Measurements from ENCODE around the gene MTHFSD.

The MTHFSD gene

GRCh38 chr16:86567701-86568581 is 12.9 kb upstream of the MTHFSD start:
- Mint-ChIP-seq H3K27me3 (ENCODE audit: low read depth) (peaks cover 69% of the 10 kb centered on the region), H3K36me3 (ENCODE audit: low read depth) (peaks cover 1% of the 10 kb centered on the region), H3K27ac (peak overlapping the region; percentile 26), H3K4me3 (no peak overlapping the region), H3K4me1 (ENCODE audit: low read depth) (peaks cover 7% of the 10 kb centered on the region), H3K9me3 (no peaks in the 10 kb centered on the region)

GRCh38 chr16:86566966-86567700 is 12.1 kb upstream of the MTHFSD start:
- Mint-ChIP-seq H3K27ac (peak overlapping the region; percentile 26), H3K36me3 (ENCODE audit: low read depth) (peaks cover 1% of the 10 kb centered on the region), H3K9me3 (no peaks in the 10 kb centered on the region), H3K4me3 (no peak overlapping the region), H3K27me3 (ENCODE audit: low read depth) (peaks cover 70% of the 10 kb centered on the region), H3K4me1 (ENCODE audit: low read depth) (peaks cover 7% of the 10 kb centered on the region)

GRCh38 chr16:86566601-86566965 is 11.5 kb upstream of the MTHFSD start, which contains the start of gene FOXC2:
Gene FOXC2, plus strand, starts transcription at chr16:86566829. Its CDS starts 507 bp downstream, at chr16:86567336.
- Mint-ChIP-seq H3K27ac (peak within 1 kb of the TSS; percentile 26), H3K4me1 (ENCODE audit: low read depth) (peaks cover 7% of the 10 kb centered on the region), H3K36me3 (ENCODE audit: low read depth) (peaks cover 1% of the 10 kb centered on the region), H3K4me3 (no peak within 1 kb of the TSS), H3K27me3 (ENCODE audit: low read depth) (peaks cover 70% of the 10 kb centered on the region), H3K9me3 (no peaks in the 10 kb centered on the region)

GRCh38 chr16:86565644-86566511 is 10.8 kb upstream of the MTHFSD start:
- Mint-ChIP-seq H3K36me3 (ENCODE audit: low read depth) (peaks cover 1% of the 10 kb centered on the region), H3K4me3 (no peak overlapping the region), H3K9me3 (no peaks in the 10 kb centered on the region), H3K27ac (no peak overlapping the region), H3K4me1 (ENCODE audit: low read depth) (peaks cover 7% of the 10 kb centered on the region), H3K27me3 (ENCODE audit: low read depth) (peaks cover 65% of the 10 kb centered on the region)

GRCh38 chr16:86565181-86565631 is 10.2 kb upstream of the MTHFSD start:
- no peak overlapping the region for H3K4me3 Mint-ChIP-seq
- peaks cover 59% of the 10 kb centered on the region for H3K27me3 Mint-ChIP-seq (ENCODE audit: low read depth)

GRCh38 chr16:86563469-86564345 is 8.7 kb upstream of the MTHFSD start:
- peaks cover 1% of the 10 kb centered on the region for H3K36me3 Mint-ChIP-seq (ENCODE audit: low read depth)
- H3K4me3 Mint-ChIP-seq, result peak overlapping the region; percentile 43
- peaks cover 45% of the 10 kb centered on the region for H3K27me3 Mint-ChIP-seq (ENCODE audit: low read depth)

More at GRCh38 chr16:86565181-86565631, 10.2 kb upstream of the MTHFSD start:
- Mint-ChIP-seq H3K36me3 (ENCODE audit: low read depth) (peaks cover 1% of the 10 kb centered on the region), H3K27ac (no peak overlapping the region), H3K4me1 (ENCODE audit: low read depth) (peaks cover 7% of the 10 kb centered on the region), H3K9me3 (no peaks in the 10 kb centered on the region)

GRCh38 chr16:86562356-86562755 is 7.3 kb upstream of the MTHFSD start:
- Mint-ChIP-seq H3K4me1 (ENCODE audit: low read depth) (peaks cover 7% of the 10 kb centered on the region), H3K36me3 (ENCODE audit: low read depth) (peaks cover 1% of the 10 kb centered on the region), H3K4me3 (no peak overlapping the region), H3K9me3 (no peaks in the 10 kb centered on the region), H3K27me3 (ENCODE audit: low read depth) (peaks cover 39% of the 10 kb centered on the region), H3K27ac (no peak overlapping the region)

More at GRCh38 chr16:86563469-86564345, 8.7 kb upstream of the MTHFSD start:
- Mint-ChIP-seq H3K9me3 (no peaks in the 10 kb centered on the region), H3K4me1 (ENCODE audit: low read depth) (peaks cover 7% of the 10 kb centered on the region), H3K27ac (peak overlapping the region; percentile 74)

GRCh38 chr16:86559802-86560305 is 4.8 kb upstream of the MTHFSD start:
- Mint-ChIP-seq H3K9me3 (no peaks in the 10 kb centered on the region), H3K4me3 (no peak overlapping the region), H3K4me1 (ENCODE audit: low read depth) (peaks cover 11% of the 10 kb centered on the region), H3K36me3 (ENCODE audit: low read depth) (peaks cover 1% of the 10 kb centered on the region), H3K27ac (no peak overlapping the region), H3K27me3 (ENCODE audit: low read depth) (peaks cover 20% of the 10 kb centered on the region)

GRCh38 chr16:86558355-86559193 is 3.5 kb upstream of the MTHFSD start:
- Mint-ChIP-seq H3K27ac (no peak overlapping the region), H3K4me1 (ENCODE audit: low read depth) (peaks cover 14% of the 10 kb centered on the region)

GRCh38 chr16:86557587-86557986 is 2.6 kb upstream of the MTHFSD start:
- peaks cover 14% of the 10 kb centered on the region for H3K4me1 Mint-ChIP-seq (ENCODE audit: low read depth)
- no peaks in the 10 kb centered on the region for H3K27me3 Mint-ChIP-seq (ENCODE audit: low read depth)
- no peaks in the 10 kb centered on the region for H3K9me3 Mint-ChIP-seq
- no peak overlapping the region for H3K4me3 Mint-ChIP-seq
- H3K27ac Mint-ChIP-seq, result no peak overlapping the region
- H3K36me3 Mint-ChIP-seq (ENCODE audit: low read depth), result peaks cover 7% of the 10 kb centered on the region

More at GRCh38 chr16:86558355-86559193, 3.5 kb upstream of the MTHFSD start:
- Mint-ChIP-seq H3K27me3 (ENCODE audit: low read depth) (peaks cover 7% of the 10 kb centered on the region), H3K36me3 (ENCODE audit: low read depth) (peaks cover 7% of the 10 kb centered on the region), H3K4me3 (no peak overlapping the region), H3K9me3 (no peaks in the 10 kb centered on the region)

- peaks cover 15% of the 10 kb centered on the region for H3K4me1 Mint-ChIP-seq (ENCODE audit: low read depth)
- H3K36me3 Mint-ChIP-seq (ENCODE audit: low read depth), result peaks cover 11% of the 10 kb centered on the region
- no peak overlapping the region for H3K4me3 Mint-ChIP-seq
- H3K27me3 Mint-ChIP-seq (ENCODE audit: low read depth), result no peaks in the 10 kb centered on the region
- peak overlapping the region; percentile 55 for H3K27ac Mint-ChIP-seq
- no peaks in the 10 kb centered on the region for H3K9me3 Mint-ChIP-seq
Observed at GRCh38 chr16:86556576-86556975, 1.5 kb upstream of the MTHFSD start.

GRCh38 chr16:86555704-86556075 is 655 bp upstream of the MTHFSD start:
- Mint-ChIP-seq H3K4me1 (ENCODE audit: low read depth) (peaks cover 15% of the 10 kb centered on the region), H3K9me3 (no peaks in the 10 kb centered on the region)

More at GRCh38 chr16:86555704-86556075, 655 bp upstream of the MTHFSD start:
- Mint-ChIP-seq H3K27me3 (ENCODE audit: low read depth) (no peaks in the 10 kb centered on the region), H3K27ac (peak overlapping the region; percentile 94), H3K36me3 (ENCODE audit: low read depth) (peaks cover 15% of the 10 kb centered on the region), H3K4me3 (peak overlapping the region; percentile 89)
